NCI-H446 treated with DMSO at 0.1 percent for 48 hours (cell line): ENCODE data around the gene SKOR2.
"Not testable (repeated sequence)": the region's sequence is repeated elsewhere in the genome, so short reads cannot be mapped to it uniquely, and the experiment has no call there.

Experiments
- DNase-seq: peaks from one replicate; lab custom pipeline; 2025; lab: John Stamatoyannopoulos, UW

The SKOR2 gene

GRCh38 chr18:47254341-47254939 is 3.0 kb upstream of the SKOR2 start:
- no peak for DNase-seq

GRCh38 chr18:47253101-47253654 is 1.7 kb upstream of the SKOR2 start:
- no peak for DNase-seq

DNA sequence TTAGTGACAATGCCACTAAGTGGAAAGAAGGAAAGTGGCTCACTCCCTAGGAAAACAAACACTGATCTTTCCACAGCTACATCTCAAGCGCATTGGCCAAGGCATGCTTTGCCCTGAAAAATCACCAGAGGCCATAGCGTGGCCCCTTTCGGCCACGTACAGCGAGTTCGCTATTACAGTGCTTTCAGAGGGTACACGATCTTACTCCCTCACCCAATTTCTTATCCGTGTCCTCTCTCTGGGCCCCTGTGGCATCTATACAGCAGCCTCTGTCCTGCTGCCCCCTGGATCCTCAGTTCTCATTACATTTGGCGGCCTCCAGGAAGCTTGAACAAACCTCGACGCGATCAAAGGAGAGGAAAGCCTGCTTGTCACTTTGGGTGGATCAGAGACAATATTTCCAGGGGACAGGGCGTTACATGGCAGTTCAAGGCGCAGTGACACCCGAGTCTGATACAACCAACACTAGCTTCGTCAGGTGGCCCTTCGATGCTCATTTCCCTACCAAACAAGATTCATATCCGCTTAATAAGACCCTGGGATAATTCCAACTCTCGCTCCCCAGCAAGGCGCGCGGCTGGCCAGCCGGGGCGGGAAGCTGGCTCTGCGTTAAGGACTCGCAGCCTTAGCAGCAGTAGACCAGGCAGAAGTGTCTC is 941 bp downstream of the SKOR2 start:
- no peak for DNase-seq

DNA sequence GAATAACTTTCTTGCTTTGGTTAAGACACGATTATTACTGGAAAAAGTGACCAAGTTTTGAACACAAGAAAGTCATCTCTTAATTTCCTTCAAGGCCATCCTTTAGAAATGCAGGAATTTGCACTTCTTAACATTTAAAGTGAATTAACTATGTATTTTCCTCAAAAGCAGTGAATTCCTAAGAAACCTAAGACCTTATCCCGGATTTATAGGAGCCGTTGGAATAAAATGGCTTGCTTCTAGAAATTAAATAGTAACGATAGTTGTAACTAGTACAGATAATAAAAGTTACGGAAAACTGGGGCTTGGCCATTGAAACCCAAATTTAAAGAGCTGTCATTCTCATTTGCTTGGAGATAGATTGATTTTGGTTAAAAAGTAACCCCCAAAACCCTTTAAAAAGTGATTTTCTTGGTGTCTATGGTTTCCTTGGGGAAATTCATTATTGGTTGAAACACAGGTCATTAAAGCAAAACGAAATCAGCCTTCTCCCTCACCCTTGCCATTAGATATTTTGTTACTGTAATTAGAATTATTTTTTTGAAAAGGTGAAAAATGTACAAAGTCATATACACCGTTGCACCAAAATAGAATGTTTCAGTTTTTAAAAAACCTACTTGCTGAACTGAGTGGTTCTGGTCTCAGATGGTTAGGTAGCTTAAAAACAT is 2.0 kb downstream of the SKOR2 start:
- no peak for DNase-seq

- no peak for DNase-seq
Measured at GRCh38 chr18:47248604-47249313, 2.7 kb downstream of the SKOR2 start.

- no peak for DNase-seq
Measured at GRCh38 chr18:47248115-47248603, 3.3 kb downstream of the SKOR2 start.

DNA sequence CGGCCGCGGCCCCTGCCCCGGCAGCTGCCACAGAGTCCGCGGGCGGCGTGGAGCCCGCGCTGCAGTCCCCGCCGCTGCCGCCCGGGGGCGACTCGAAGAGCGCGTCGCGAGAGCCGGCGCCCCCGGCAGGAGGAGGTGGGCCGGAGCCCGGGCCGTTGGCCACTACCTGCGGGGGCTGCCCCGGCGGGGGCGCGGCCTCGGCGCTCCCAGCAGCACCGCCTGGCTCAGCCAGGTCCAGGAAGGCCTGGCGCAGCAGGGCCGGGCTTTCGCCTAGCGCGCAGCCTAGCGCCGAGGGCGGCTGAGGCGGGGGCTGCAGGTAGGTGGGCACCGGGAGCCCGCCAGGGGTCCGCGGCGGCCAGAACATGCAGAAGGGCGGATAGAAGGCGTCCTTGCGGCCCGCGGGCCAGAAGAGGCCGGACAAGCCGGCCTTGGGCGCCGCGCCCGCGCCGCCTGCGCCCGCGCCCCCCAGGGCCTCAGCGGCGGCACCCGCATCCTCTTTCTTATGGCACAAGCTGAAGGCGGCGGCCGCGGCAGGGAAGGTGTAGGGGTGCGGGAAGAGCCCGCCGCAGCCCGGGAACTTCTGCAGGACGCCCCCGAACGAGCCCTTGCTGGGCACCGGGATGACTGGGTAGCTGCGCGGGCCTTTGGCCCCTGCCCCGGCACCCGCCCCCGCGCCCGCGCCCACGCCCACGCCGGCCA is 3.9 kb downstream of the SKOR2 start:
- DNase-seq, result no peak

- no peak for DNase-seq
Measured at GRCh38 chr18:47247036-47247415, 4.4 kb downstream of the SKOR2 start.

DNA sequence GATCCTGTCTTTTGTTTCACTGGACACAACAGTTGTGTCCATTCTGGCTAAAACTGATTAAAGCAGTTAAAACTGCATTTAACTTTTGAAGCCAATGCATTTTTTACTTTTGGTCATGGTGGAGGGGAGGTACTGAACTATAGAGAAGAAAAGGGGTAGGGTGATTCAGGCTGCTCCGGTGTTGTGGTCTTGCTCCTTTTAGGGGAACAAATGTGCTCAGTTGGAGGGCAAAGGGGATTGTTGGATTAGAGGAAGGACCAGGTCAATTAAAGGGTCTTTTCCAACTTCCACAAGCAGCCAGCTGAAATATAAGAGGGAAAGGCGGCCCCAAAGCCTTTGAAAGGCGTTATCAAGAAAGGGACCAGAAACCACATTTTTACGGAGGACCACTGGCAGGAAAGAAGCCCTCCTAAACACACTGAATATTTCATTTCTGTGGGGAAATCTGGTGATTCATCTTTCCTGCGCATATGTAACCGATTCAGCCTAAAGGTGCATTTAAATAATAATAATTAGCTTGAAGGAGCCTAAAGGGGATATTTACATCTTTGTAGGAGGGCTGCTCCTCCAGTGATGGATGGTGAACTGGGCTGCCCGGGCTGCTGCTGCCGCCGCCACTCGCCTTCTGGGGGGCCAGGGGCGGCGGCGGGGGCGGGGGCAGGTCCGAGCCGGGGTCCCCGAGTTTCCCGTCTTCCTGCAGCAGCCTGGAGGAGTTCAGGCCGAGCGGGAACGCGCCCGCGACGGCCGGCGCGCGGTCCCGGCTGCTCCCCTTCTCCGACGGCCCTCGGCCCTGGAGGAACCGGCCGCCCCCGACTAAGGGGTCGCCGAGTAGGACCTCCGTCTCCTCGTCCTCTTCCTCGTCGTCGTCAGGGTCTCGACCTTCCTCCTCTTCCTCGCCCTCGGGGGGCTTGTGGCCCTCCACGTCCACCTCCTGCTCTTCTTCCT is 5.2 kb downstream of the SKOR2 start:
- DNase-seq, result no peak

GRCh38 chr18:47244086-47244485 is 7.4 kb downstream of the SKOR2 start:
- DNase-seq, result no peak

DNA sequence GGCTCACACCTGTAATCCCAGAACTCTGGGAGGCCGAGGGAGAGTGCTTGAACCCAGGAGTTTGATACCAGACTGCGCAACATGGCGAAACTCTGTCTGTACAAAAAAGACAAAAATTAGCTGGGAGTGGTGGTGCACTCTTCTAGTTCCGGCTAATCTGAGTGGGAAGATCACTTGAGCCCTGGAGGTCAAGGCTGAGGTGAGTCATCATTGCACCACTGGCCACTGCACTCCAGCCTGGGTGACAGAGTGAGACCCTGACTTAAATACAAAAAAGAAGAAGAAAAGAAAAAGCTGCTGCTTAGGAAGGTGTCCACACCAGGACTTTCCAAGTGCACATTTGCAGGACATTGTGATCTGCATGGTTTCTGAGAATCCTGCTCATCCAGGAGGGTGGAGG is 16.4 kb downstream of the SKOR2 start:
- no peak for DNase-seq

DNA sequence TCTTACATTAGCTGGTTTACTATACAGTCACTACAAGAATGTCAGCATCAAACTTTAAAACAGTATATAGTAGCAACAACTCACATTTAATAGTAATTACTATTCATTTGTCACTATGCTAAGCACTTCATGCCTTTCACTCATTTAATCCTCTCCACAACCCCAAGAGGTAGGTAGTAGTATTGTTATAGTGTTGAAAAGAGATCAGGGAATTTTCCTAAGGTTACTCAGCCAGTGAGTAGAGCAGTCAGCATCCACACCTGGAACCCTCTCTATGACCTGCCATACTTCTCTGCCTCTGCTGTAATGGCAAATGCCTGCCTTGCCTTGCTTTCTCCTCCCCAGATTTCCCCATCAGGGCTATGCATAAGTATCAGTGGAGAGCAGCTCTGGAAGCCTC is 24.8 kb downstream of the SKOR2 start:
- no peak for DNase-seq

- DNase-seq, result no peak
Measured at GRCh38 chr18:47215554-47216138, 35.8 kb downstream of the SKOR2 start.

GRCh38 chr18:47209171-47209570 is 42.3 kb downstream of the SKOR2 start:
- no peak for DNase-seq

DNA sequence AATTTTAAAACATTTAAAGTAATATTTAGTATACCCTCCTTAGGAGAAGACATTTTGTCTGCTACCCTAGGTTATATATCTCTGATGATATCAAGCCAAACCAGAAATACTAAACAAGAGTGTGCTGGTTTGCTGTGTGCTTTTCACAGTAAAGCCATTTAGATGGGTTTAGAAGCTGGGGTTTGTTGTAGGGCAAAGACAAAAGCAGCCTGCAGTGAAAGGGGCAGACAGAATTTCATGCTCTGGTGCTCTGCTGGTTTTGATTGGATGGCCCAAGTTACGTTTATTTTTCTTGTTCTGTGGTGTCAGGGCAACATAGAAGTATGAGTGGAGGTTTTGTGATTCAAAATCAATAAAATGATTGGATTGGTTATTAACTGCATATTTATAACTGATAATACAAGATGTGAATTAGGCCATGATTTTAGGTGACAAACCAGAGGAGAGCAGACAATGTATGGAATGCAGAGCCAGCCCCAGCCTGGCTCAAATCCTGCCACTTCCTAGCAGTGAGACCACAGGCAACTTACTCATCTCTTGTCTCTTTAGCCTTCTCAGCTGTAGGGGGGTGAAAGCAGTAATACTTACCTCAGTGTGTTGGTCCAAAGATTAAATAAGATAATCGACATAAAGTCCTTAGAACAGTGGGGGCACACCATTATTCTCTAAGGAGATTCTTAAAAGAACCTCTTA is 44.4 kb downstream of the SKOR2 start:
- DNase-seq, result no peak

GRCh38 chr18:47204908-47205522 is 46.4 kb downstream of the SKOR2 start:
- no peak for DNase-seq

DNA sequence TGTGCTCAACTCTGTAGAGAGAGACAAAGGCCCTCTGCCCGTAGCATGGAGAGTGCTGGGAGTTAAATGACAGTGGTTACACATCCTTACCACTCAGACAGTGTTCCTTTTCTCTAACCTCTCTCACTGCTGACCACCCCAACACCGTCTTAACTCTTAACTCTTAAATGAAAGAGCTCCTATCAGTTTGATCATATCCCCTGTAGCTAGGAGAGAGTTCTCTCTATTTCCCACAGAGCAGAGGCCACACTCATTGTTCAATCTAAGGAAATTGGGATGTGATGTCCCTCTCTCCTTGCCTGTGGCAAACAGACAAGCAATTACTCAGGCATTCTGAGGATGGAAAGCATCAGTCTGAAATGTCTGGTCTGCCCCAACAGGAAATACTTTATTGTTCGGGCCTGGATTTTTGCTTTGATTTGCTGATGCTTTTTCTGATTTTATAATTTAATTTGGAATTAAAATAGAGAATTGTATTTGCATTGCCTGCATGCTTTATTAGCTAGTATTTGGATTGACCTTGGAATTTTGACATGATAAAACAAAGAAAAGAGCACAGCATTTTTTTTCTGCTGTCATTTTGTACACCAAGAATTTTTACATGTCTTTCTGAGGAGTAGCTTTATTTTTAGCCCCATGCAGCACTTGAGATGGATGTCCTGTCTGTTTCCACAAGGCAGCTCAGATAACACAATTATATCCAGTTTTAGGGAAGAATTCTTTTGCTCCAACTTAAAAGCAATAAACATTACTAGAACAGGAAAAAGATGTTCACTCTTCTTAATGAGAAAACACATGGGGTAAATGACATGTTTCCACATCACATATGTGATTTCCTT is 47.6 kb downstream of the SKOR2 start:
- DNase-seq, result no peak

GRCh38 chr18:47195961-47196360 is 55.5 kb downstream of the SKOR2 start:
- DNase-seq, result not testable (repeated sequence)
